ENCODE data around the gene PCSK1N.

DNA sequence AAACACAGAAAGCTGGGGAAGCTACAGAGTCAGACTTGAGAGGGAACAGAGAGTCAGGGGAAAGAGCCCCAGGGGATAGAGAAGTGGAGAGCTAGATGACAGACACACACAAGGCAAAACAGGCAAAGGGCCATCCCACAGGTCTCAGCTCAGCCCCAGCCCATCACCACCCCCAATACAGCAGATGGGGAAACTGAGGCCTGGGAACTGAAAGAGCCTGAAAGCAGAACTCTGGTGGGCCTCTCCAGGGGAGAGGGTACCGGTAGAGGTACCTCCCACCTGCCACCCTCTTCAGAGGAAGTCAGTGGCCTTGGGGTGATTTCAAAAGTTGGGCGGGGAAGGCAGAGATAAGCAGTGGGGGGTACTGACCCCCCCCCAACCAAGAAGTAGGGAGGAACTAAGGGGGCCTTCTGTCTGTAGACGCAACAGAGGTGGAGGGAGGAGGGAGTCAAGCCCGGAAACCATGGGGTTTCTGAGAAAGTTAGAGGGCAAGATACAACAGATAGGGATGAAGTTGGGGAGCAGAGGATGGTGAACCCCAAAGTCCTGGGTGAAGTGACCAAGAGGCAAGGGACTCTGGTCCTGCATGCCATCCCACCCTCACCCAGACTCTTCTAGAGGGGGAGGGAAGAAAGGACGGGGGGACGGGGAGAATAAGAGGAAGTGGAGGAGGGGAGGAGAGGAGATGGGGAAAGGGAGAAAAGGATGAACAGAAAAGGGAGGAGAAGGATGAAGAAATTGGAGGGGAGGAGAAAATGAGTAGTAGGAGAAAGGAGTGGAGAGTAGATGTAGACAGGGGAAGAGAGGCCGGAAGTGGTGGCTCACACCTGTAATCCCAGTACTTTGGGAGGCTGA is 45.8 kb downstream of the PCSK1N start:
- TF ChIP-seq EZH2 (IDR thresholded peaks at IDR 0.05; ENCODE audit: insufficient read depth, poor library complexity, severe bottlenecking) (no peak), EZH2phosphoT487 (IDR thresholded peaks at IDR 0.05; ENCODE audit: insufficient read depth, low read depth) (no peak)
